ENCODE results near the gene EIF4B. TPM values are rescaled to one million over a fixed set of nuclear protein-coding genes. Genes with fewer than 3 reads are reported as not detected.

The EIF4B gene
- total and polyA plus RNA-seq, 9 of the 15 experiments (the other 6 are each of a cell fraction or from before 2014, with no cell fraction given), result 138 to 669 (median 552) TPM

DNA sequence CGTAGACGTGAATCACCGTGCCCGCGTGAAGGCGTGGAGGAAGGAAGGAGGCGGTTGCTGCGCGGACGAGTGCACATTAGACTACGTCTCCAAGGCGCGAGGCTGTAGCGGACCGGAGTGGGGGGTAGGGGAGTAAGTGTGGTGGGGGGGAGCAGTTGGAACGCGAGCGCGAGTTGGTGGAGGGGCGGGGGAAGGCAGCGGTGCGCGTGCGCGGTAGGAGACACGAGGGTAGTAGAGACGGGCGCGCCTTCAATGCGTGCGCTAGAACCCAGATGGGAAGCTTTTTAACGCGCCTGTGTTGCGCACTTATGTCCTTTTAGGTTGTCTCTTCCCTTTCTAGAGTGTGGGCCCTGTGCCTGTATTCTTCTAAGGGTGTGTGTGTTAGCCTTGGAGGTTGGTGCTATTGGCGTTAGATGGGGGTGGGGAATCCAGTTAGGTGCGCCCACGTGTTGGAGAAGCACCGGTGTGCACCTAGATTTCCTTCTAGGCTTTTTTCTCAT lies 604 bp downstream of the EIF4B start (continued):
- TF ChIP-seq, protein P1, sequence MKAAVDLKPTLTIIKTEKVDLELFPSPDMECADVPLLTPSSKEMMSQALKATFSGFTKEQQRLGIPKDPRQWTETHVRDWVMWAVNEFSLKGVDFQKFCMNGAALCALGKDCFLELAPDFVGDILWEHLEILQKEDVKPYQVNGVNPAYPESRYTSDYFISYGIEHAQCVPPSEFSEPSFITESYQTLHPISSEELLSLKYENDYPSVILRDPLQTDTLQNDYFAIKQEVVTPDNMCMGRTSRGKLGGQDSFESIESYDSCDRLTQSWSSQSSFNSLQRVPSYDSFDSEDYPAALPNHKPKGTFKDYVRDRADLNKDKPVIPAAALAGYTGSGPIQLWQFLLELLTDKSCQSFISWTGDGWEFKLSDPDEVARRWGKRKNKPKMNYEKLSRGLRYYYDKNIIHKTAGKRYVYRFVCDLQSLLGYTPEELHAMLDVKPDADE (conservative IDR thresholded peaks at IDR 0.05; ENCODE audit: control insufficient read depth, low read depth, low read length), result no peak; the same call in 1 of the 2 replicates
- no peak for TF ChIP-seq ZNF24 (IDR thresholded peaks at IDR 0.05)
- TF ChIP-seq ZNF76 (CRISPR knock-in tag; IDR thresholded peaks at IDR 0.05; ENCODE audit: borderline replicate concordance), result no peak
- no peak for TF ChIP-seq EP300 (IDR thresholded peaks at IDR 0.05; ENCODE audit: low read length)
- TF ChIP-seq MYC (IDR thresholded peaks at IDR 0.05; ENCODE audit: low read depth, low read length), result peak; percentile 62
- no peak for TF ChIP-seq MYC (CRISPR knock-in tag; IDR thresholded peaks at IDR 0.05; ENCODE audit: borderline replicate concordance, low read depth)
- no peak for TF ChIP-seq ZNF41 (CRISPR knock-in tag; conservative IDR thresholded peaks at IDR 0.05)
- TF ChIP-seq TRIM24 (IDR thresholded peaks at IDR 0.05), result no peak
- no peak for TF ChIP-seq ZNF551 (CRISPR knock-in tag; IDR thresholded peaks at IDR 0.05)
- no peak for TF ChIP-seq ZNF707 (CRISPR knock-in tag; conservative IDR thresholded peaks at IDR 0.05)
- TF ChIP-seq GABPB1 (CRISPR knock-in tag; IDR thresholded peaks at IDR 0.05), result peak; percentile 6; the same call in 1 of the 2 replicates
- TF ChIP-seq MYBL2 (IDR thresholded peaks at IDR 0.05; ENCODE audit: low read depth), result no peak
- TF ChIP-seq MYBL2 (CRISPR knock-in tag; IDR thresholded peaks at IDR 0.05; ENCODE audit: borderline replicate concordance), result no peak
- TF ChIP-seq KHSRP (IDR thresholded peaks at IDR 0.05), result no peak
- no peak for TF ChIP-seq KAT8 (IDR thresholded peaks at IDR 0.05; ENCODE audit: low read depth)
- no peak for TF ChIP-seq ZNF57 (CRISPR knock-in tag; IDR thresholded peaks at IDR 0.05)
- TF ChIP-seq CREM (IDR thresholded peaks at IDR 0.05; ENCODE audit: low read depth), result peak; percentile 87
- no peak for TF ChIP-seq ZNF263 (CRISPR knock-in tag; IDR thresholded peaks at IDR 0.05; ENCODE audit: borderline replicate concordance)
- TF ChIP-seq NR2F6 (CRISPR knock-in tag; IDR thresholded peaks at IDR 0.05), result no peak
- TF ChIP-seq NR3C1 (CRISPR knock-in tag; IDR thresholded peaks at IDR 0.05), result no peak
- TF ChIP-seq RAD51 (IDR thresholded peaks at IDR 0.05; ENCODE audit: borderline replicate concordance, low read depth), result no peak
- TF ChIP-seq ZNF77 (CRISPR knock-in tag; IDR thresholded peaks at IDR 0.05), result no peak
- TF ChIP-seq RBFOX2 (IDR thresholded peaks at IDR 0.05; ENCODE audit: low read depth, low read length), result peak; percentile 82
- TF ChIP-seq GTF2A2 (tag; IDR thresholded peaks at IDR 0.05), result no peak
- no peak for TF ChIP-seq ZNF79 (CRISPR knock-in tag; IDR thresholded peaks at IDR 0.05; ENCODE audit: low read depth)
- TF ChIP-seq HNRNPUL1 (IDR thresholded peaks at IDR 0.05; ENCODE audit: low read length), result no peak
- peak; percentile 9 for TF ChIP-seq MEIS2 (IDR thresholded peaks at IDR 0.05; ENCODE audit: partially characterized antibody)
- no peak for TF ChIP-seq STAG1 (CRISPR knock-in tag; IDR thresholded peaks at IDR 0.05; ENCODE audit: borderline replicate concordance)
- TF ChIP-seq KAT2B (IDR thresholded peaks at IDR 0.05; ENCODE audit: low read depth, low read length), result no peak
- TF ChIP-seq RBM34 (IDR thresholded peaks at IDR 0.05; ENCODE audit: borderline replicate concordance, insufficient read depth, low read length), result no peak
- TF ChIP-seq, protein P2, sequence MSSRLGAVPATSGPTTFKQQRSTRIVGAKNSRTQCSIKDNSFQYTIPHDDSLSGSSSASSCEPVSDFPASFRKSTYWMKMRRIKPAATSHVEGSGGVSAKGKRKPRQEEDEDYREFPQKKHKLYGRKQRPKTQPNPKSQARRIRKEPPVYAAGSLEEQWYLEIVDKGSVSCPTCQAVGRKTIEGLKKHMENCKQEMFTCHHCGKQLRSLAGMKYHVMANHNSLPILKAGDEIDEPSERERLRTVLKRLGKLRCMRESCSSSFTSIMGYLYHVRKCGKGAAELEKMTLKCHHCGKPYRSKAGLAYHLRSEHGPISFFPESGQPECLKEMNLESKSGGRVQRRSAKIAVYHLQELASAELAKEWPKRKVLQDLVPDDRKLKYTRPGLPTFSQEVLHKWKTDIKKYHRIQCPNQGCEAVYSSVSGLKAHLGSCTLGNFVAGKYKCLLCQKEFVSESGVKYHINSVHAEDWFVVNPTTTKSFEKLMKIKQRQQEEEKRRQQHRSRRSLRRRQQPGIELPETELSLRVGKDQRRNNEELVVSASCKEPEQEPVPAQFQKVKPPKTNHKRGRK (tag; IDR thresholded peaks at IDR 0.05), result no peak
- no peak for TF ChIP-seq NCOA2 (IDR thresholded peaks at IDR 0.05; ENCODE audit: partially characterized antibody in 2 of 2)
